B cell (primary cell): ENCODE measurements around the gene CSRP2.

ENCODE experiments used
- CTCF ChIP-seq: fragments of 200-600 bp; IDR thresholded peaks from one replicate; pipeline ENCODE4 v1.8.0; 2022; ENCODE audit warnings: antibody characterized with exemption, mild to moderate bottlenecking
- EZH2 ChIP-seq: IDR thresholded peaks from 2 replicates; pipeline ENCODE4 v1.6.1; 2012; ENCODE audit warnings: borderline replicate concordance, low read depth, mild to moderate bottlenecking, moderate library complexity, low read length; ENCODE audit not compliant: insufficient read depth, poor library complexity, severe bottlenecking

GRCh38 chr12:76876696-76877229, 2.1 kb downstream of the CSRP2 start:
- no peak for TF ChIP-seq CTCF
- no peak for TF ChIP-seq EZH2
